GM19438 (cell line): ENCODE results near the gene RIPK1.
"Not testable (repeated sequence)": the region's sequence is repeated elsewhere in the genome, so short reads cannot be mapped to it uniquely, and the experiment has no call there.

Experiments used
- ATAC-seq: cut with Tn5 transposase; IDR thresholded peaks from one replicate; pipeline ENCODE4 v1.9.1; 2021; ENCODE audit warnings: low read depth; ENCODE audit not compliant: unreplicated experiment

RIPK1 gene

GRCh38 chr6:3045369-3045768 is 22.9 kb upstream of the RIPK1 start:
- ATAC-seq = no peak

GRCh38 chr6:3045777-3046176 is 22.5 kb upstream of the RIPK1 start:
- no peak for ATAC-seq

GRCh38 chr6:3046295-3046694 is 22.0 kb upstream of the RIPK1 start:
- no peak for ATAC-seq

GRCh38 chr6:3048009-3048408 is 20.3 kb upstream of the RIPK1 start:
- ATAC-seq = not testable (repeated sequence)

GRCh38 chr6:3052481-3053230 is 15.6 kb upstream of the RIPK1 start:
- no peak for ATAC-seq

- ATAC-seq = no peak
These were observed 15.1 kb upstream of the RIPK1 start for GRCh38 chr6:3053231-3053508.

- ATAC-seq = not testable (repeated sequence)
These were observed 13.8 kb upstream of the RIPK1 start for GRCh38 chr6:3054229-3055157.

GRCh38 chr6:3055158-3055499 is 13.2 kb upstream of the RIPK1 start:
- ATAC-seq = not testable (repeated sequence)

GRCh38 chr6:3057063-3057770 is 11.1 kb upstream of the RIPK1 start:
- ATAC-seq = no peak

- no peak for ATAC-seq
These were observed 9.3 kb upstream of the RIPK1 start for GRCh38 chr6:3058957-3059356.

GRCh38 chr6:3060092-3060491 is 8.2 kb upstream of the RIPK1 start:
- not testable (repeated sequence) for ATAC-seq

- no peak for ATAC-seq
These were observed 6.8 kb upstream of the RIPK1 start for GRCh38 chr6:3061501-3061941.

GRCh38 chr6:3063340-3063732 is 5.0 kb upstream of the RIPK1 start:
- not testable (repeated sequence) for ATAC-seq

- ATAC-seq = peak; percentile 74
These were observed 4.3 kb upstream of the RIPK1 start for GRCh38 chr6:3063733-3064700.

- ATAC-seq = no peak
These were observed 3.3 kb downstream of the RIPK1 start for GRCh38 chr6:3071568-3071967.

GRCh38 chr6:3072798-3073197 is 4.5 kb downstream of the RIPK1 start:
- no peak for ATAC-seq

GRCh38 chr6:3073382-3073781 is 5.1 kb downstream of the RIPK1 start:
- ATAC-seq = no peak

- no peak for ATAC-seq
These were observed 7.4 kb downstream of the RIPK1 start for GRCh38 chr6:3075772-3076113.

- no peak for ATAC-seq
These were observed 8.0 kb downstream of the RIPK1 start for GRCh38 chr6:3076320-3076719.

GRCh38 chr6:3077430-3077829 is 9.1 kb downstream of the RIPK1 start:
- ATAC-seq = no peak
